ENCODE results near the gene RNF114.

GRCh38 chr20:49924247-49924646 is 11.9 kb upstream of the RNF114 start:
- TF ChIP-seq, protein P1, sequence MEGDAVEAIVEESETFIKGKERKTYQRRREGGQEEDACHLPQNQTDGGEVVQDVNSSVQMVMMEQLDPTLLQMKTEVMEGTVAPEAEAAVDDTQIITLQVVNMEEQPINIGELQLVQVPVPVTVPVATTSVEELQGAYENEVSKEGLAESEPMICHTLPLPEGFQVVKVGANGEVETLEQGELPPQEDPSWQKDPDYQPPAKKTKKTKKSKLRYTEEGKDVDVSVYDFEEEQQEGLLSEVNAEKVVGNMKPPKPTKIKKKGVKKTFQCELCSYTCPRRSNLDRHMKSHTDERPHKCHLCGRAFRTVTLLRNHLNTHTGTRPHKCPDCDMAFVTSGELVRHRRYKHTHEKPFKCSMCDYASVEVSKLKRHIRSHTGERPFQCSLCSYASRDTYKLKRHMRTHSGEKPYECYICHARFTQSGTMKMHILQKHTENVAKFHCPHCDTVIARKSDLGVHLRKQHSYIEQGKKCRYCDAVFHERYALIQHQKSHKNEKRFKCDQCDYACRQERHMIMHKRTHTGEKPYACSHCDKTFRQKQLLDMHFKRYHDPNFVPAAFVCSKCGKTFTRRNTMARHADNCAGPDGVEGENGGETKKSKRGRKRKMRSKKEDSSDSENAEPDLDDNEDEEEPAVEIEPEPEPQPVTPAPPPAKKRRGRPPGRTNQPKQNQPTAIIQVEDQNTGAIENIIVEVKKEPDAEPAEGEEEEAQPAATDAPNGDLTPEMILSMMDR (conservative IDR thresholded peaks at IDR 0.05; ENCODE audit: low read depth, low read length) = no peak
- no peak for TF ChIP-seq EZH2 (IDR thresholded peaks at IDR 0.05; ENCODE audit: borderline replicate concordance, low read depth, low read length, poor library complexity, severe bottlenecking)
